K562 (cell line): ENCODE results near the gene RGMA. TPM values are rescaled to one million over a fixed set of nuclear protein-coding genes. Genes with fewer than 3 reads are reported as not detected.

Source experiments
- ATAC-seq: fragments of 200-7000 bp; cut with Tn5 transposase; 3 replicates; pipeline ENCODE4 v1.9.1; 2020; ENCODE audit warnings: moderate library complexity
- BruUV-seq: library from RNA; stranded (reverse); fragments of 400-500 nt; replicated peaks from 2 replicates; lab custom pipeline; 2021; lab: Mats Ljungman, UMichigan
- CTCF ChIA-PET: fragments of 300-600 bp; formaldehyde crosslinking; extraction: SDS; loops from one replicate; lab custom pipeline; 2021; ENCODE audit warnings: low intra/inter-chr PET ratio; lab: Yijun Ruan, JAX
- POLR2A ChIA-PET: fragments of 300-600, 350-650 bp; sonication (Branson Sonifier 250); formaldehyde crosslinking; extraction: SDS; loops from one replicate; lab custom pipeline; 2021; ENCODE audit warnings: antibody characterized with exemption, inconsistent platforms; lab: Yijun Ruan, JAX
- DNase-seq, 4 experiments: peaks; one replicate each; pipeline versions ENCODE4 v3.0.0 to v3.0.0-alpha.2; 2011 to 2018; ENCODE audit warnings: low spot score in 3 of 4, mixed read lengths in 3 of 4; ENCODE audit errors: extremely low read depth in 1 of 4
- FAIRE-seq: peaks from 2 replicates; lab custom pipeline; 2011; peaks lifted over from hg19 to GRCh38; lab: Jason Lieb, UNC
- H2AFZ ChIP-seq: 2 replicates; pipeline ENCODE4 v1.6.0; 2011; ENCODE audit warnings: low read depth, low read length, control low read depth, inconsistent platforms
- H3K27ac ChIP-seq: fragments of 200-600 bp; 3 replicates; pipeline ENCODE4 v1.8.0; 2011; ENCODE audit warnings: low read depth, mild to moderate bottlenecking, control low read depth, inconsistent platforms, low read length, moderate library complexity, mixed read lengths; ENCODE audit errors: extremely low read depth
- H3K27me3 ChIP-seq, 2 experiments: fragments of 300-600 bp in 1 of 2; 2 replicates in 1 of 2; 3 replicates in 1 of 2; pipeline versions ENCODE4 v1.6.0 to v1.8.0; 2011; ENCODE audit warnings: inconsistent platforms in 2 of 2, low read length in 2 of 2, mild to moderate bottlenecking in 1 of 2, mixed read lengths in 1 of 2, moderate library complexity in 1 of 2; ENCODE audit not compliant: control insufficient read depth in 2 of 2, insufficient read depth in 2 of 2
- H3K36me3 ChIP-seq: fragments of 300-600 bp; 3 replicates; pipeline ENCODE4 v1.8.0; 2011; ENCODE audit warnings: mild to moderate bottlenecking, low read length, inconsistent platforms; ENCODE audit not compliant: control insufficient read depth, insufficient read depth
- H3K4me1 ChIP-seq, 2 experiments: fragments of 200-600 bp in 1 of 2; replicated peaks in 1 of 2; 2 replicates in 1 of 2; 3 replicates in 1 of 2; pipeline versions ENCODE4 v1.5.1 to v1.8.0; 2011; ENCODE audit warnings: inconsistent platforms in 2 of 2, low read length in 2 of 2, mild to moderate bottlenecking in 1 of 2, mixed read lengths in 1 of 2, moderate library complexity in 1 of 2; ENCODE audit not compliant: control insufficient read depth in 2 of 2, insufficient read depth in 2 of 2
- H3K4me2 ChIP-seq: 2 replicates; pipeline ENCODE4 v1.6.1; 2011; ENCODE audit warnings: low read length, control low read depth, inconsistent platforms, mixed read lengths; ENCODE audit not compliant: insufficient read depth
- H3K4me3 ChIP-seq: fragments of 200-600 bp; sonication (generic), shearing (Covaris generic); 2 replicates; pipeline ENCODE4 v1.5.1; 2016; ENCODE audit warnings: control low read depth, inconsistent platforms
- H3K79me2 ChIP-seq: fragments of 200-600 bp; 3 replicates; pipeline ENCODE4 v1.8.0; 2011; ENCODE audit warnings: low read length, inconsistent platforms; ENCODE audit not compliant: control insufficient read depth, insufficient read depth
- H3K9ac ChIP-seq, 2 experiments: 2 replicates each; pipeline versions ENCODE4 v1.6.0 to v1.6.1; 2011; ENCODE audit warnings: low read depth in 2 of 2, low read length in 2 of 2, control low read depth in 1 of 2, inconsistent platforms in 1 of 2, mild to moderate bottlenecking in 1 of 2, mixed read lengths in 1 of 2; ENCODE audit not compliant: insufficient read depth in 1 of 2
- H3K9me1 ChIP-seq: one replicate; pipeline ENCODE4 v1.6.0; 2011; ENCODE audit warnings: inconsistent platforms, mild to moderate bottlenecking, low read length, moderate library complexity; ENCODE audit not compliant: control insufficient read depth, insufficient read depth
- H3K9me3 ChIP-seq: replicated peaks from 2 replicates; pipeline ENCODE4 v1.5.1; 2011; ENCODE audit warnings: low read depth, low read length, inconsistent platforms; ENCODE audit not compliant: control insufficient read depth, insufficient read depth
- H4K20me1 ChIP-seq: replicated peaks from 2 replicates; pipeline ENCODE4 v1.6.1; 2011; ENCODE audit warnings: low read length, inconsistent platforms, mixed read lengths; ENCODE audit not compliant: control insufficient read depth, insufficient read depth
- FOXK2 ChIP-seq, 2 experiments: fragments of 450-650 bp; IDR thresholded peaks in 1 of 2; conservative IDR thresholded peaks in 1 of 2; 2 replicates each; pipeline ENCODE4 v1.6.1; 2016; ENCODE audit warnings: low read depth in 2 of 2, mild to moderate bottlenecking in 1 of 2
- PHB ChIP-seq: fragments of 250-450 bp; sonication (Bioruptor Pico); IDR thresholded peaks from 2 replicates; pipeline ENCODE4 v1.5.0; 2021
- RBM25 ChIP-seq: fragments of 200-400 bp; formaldehyde crosslinking; IDR thresholded peaks from 2 replicates; pipeline ENCODE4 v1.6.1; 2018; ENCODE audit warnings: low read length, low read depth, moderate library complexity; ENCODE audit not compliant: severe bottlenecking
- TCFL5 ChIP-seq: fragments of 250-450 bp; sonication (Bioruptor Pico); conservative IDR thresholded peaks from 2 replicates; pipeline ENCODE4 v1.6.1; 2021; ENCODE audit warnings: mild to moderate bottlenecking, moderate library complexity, matching md5 sums
- XRCC5 ChIP-seq: fragments of 200-400 bp; formaldehyde crosslinking; IDR thresholded peaks from 2 replicates; pipeline ENCODE4 v1.6.1; 2017; ENCODE audit warnings: low read depth, mild to moderate bottlenecking, low read length
- ZC3H11A ChIP-seq: IDR thresholded peaks from 2 replicates; pipeline ENCODE4 v1.6.1; 2012; ENCODE audit warnings: low read depth, low read length, improper control_type of control experiment
- ZNF121 ChIP-seq: sonication (generic); formaldehyde crosslinking; conservative IDR thresholded peaks from 2 replicates; pipeline ENCODE4 v1.8.0; 2022; ENCODE audit warnings: missing genetic modification reagents
- ZNF354B ChIP-seq: fragments of 250-450 bp; sonication (Bioruptor Pico); IDR thresholded peaks from 2 replicates; pipeline ENCODE4 v1.4.0; 2020
- ZNF766 ChIP-seq: fragments of 200-800 bp; sonication (Bioruptor generic); conservative IDR thresholded peaks from 2 replicates; pipeline ENCODE4 v1.6.1; 2016; ENCODE audit warnings: missing genetic modification characterization, missing compliant biosample characterization
- WGBS: fragments of 100-300 bp; shearing (Covaris generic); methylation state at CpG from one replicate; pipeline ENCODE4 v1.1.6; 2016; ENCODE audit warnings: low coverage, mixed read lengths; ENCODE audit not compliant: insufficient coverage; ENCODE audit errors: missing lambda C conversion rate; 5-methylcytosine and 5-hydroxymethylcytosine counted together
- in situ Hi-C: fragments of 300-500 bp; cut with MboI; formaldehyde crosslinking; loops from 4 replicates; pipeline ENCODE4 v1.15.0; 2018; ENCODE audit warnings: inconsistent platforms, mixed read lengths
- intact Hi-C: fragments of 100-400 bp; cut with micrococcal nuclease; formaldehyde crosslinking; loops from 2 replicates; pipeline ENCODE4 v1.14.2; 2022
- polyA plus RNA-seq, 8 experiments: library from polyadenylated mRNA; depleted of rRNA in 4 of 8; stranded (reverse) in 5 of 8; unstranded in 3 of 8; fragments of >200 nt; fragmentation: Nextera tagmentation in 2 of 8; fragmentation: Illumina TruSeq in 1 of 8; extraction: Ambion mirVana in 2 of 8; extraction: Trizol in 1 of 8; gene quantifications; 2 replicates each; pipeline versions ENCODE4 v1.2.1 to v1.2.3, GENCODE V29; 2011 to 2014; ENCODE audit warnings: inconsistent platforms in 1 of 8, missing spikeins in 1 of 8
- total RNA-seq, 7 experiments: library from RNA; depleted of rRNA in 6 of 7; stranded (reverse); fragments of >200 nt in 6 of 7; fragmentation: Illumina TruSeq in 2 of 7; extraction: Trizol in 2 of 7; gene quantifications; 2 replicates each; pipeline versions ENCODE4 v1.2.1 to v1.2.3, GENCODE V29; 2011 to 2021; ENCODE audit warnings: low replicate concordance in 1 of 7
- TF ChIP-seq, protein P1 (sequence below): fragments of 250-450 bp; sonication (Bioruptor Pico); IDR thresholded peaks from 2 replicates; pipeline ENCODE4 v1.8.0; 2021; ENCODE audit warnings: borderline replicate concordance, mild to moderate bottlenecking, moderate library complexity; ENCODE audit not compliant: poor library complexity, severe bottlenecking

RGMA gene
- total and polyA plus RNA-seq, 9 of the 15 experiments (the other 6 are each of a cell fraction or from before 2014, with no cell fraction given): 0.03 to 0.05 (median 0.03) TPM; not detected in 6

DNA sequence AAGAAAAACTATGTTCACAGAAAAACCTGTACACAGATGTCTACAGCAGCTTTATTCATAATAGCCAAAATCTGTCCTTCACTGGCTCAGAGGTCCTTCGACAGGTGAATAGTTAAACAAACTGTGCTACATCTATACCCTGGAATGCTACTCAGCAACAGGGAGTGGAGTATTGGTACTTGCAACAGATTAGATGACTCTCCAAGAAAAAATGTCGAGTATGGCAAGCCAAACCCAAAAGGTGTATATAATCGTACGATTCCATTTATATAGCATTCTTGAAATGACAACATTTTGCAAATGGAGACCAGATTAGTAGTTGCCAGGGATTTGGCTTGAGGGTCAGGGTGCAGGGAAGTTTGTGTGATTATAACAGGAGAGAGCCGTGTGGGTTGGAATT lies 22.4 kb upstream of the RGMA start:
- no TSS peak for BruUV-seq
- CTCF ChIA-PET: no interaction called here

DNA sequence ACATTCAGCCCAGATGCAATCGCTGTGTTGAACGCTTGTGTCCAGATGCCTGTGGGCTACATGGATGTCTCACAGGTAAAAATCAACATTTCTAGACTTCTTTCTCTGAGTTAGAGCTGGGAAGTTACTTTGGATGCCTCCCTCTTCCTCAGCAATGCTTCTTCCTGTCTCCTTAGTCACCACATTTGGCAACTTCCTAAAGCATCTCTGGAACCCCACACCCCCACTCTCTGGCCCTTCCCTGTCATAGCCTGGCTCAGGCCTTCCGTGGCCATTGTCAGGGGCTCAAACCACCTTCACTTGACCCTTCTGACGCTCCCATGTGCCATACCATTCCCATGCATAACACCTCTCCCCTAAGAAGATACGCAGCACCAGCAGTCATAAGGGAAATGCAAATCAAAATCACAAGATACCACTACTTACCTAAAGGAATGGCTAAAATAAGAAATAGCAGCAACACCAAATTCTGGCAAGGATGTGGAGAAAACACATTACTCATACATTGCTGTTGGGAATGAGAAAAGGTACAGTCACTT lies 21.6 kb upstream of the RGMA start:
- no peaks in the 10 kb centered on the region for H3K36me3 ChIP-seq
- TF ChIP-seq RBM25 (peak; percentile 10), ZNF121 (CRISPR knock-in tag) (no peak)
- intact Hi-C loops: no loop called here
- H3K4me3 ChIP-seq: no peak overlapping the region
- no peaks in the 10 kb centered on the region for H4K20me1 ChIP-seq
- H3K9me3 ChIP-seq: no peaks in the 10 kb centered on the region
- H3K27ac ChIP-seq: no peak overlapping the region
- H3K9ac ChIP-seq: no peak overlapping the region
- H2AFZ ChIP-seq: no peak overlapping the region
- CTCF ChIA-PET: no interaction called here
- no peaks in the 10 kb centered on the region for H3K9me1 ChIP-seq
- H3K4me2 ChIP-seq: no peak overlapping the region
- POLR2A ChIA-PET: no interaction called here
- no peaks in the 10 kb centered on the region for H3K79me2 ChIP-seq
- H3K27me3 ChIP-seq: peaks cover 26 to 52% of the 10 kb centered on the region in 2 experiments; a peak in 3 of 5 replicates
- 2% methylated on average over 5 of the region's 5 CpGs for WGBS
- DNase-seq (no peak), ATAC-seq (no peak), FAIRE-seq (no peak)
- peaks cover 0 to 5% of the 10 kb centered on the region in 2 experiments; a peak in 1 of 5 replicates for H3K4me1 ChIP-seq
- in situ Hi-C loops: no loop called here
- BruUV-seq: no TSS peak

More for the DNA sequence above, 22.4 kb upstream of the RGMA start:
- DNase-seq: no peak
- Histone ChIP-seq H3K4me3 (no peak overlapping the region), H3K36me3 (no peaks in the 10 kb centered on the region), H3K27me3 (peaks cover 30 to 45% of the 10 kb centered on the region in 2 experiments; a peak in 3 of 5 replicates)
- no peak for TF ChIP-seq ZNF354B (CRISPR knock-in tag)
- no peak for TF ChIP-seq PHB (CRISPR knock-in tag)
- TF ChIP-seq, protein P1, sequence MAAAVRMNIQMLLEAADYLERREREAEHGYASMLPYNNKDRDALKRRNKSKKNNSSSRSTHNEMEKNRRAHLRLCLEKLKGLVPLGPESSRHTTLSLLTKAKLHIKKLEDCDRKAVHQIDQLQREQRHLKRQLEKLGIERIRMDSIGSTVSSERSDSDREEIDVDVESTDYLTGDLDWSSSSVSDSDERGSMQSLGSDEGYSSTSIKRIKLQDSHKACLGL (CRISPR knock-in tag): no peak
- TF ChIP-seq ZNF766 (CRISPR knock-in tag): no peak
- TF ChIP-seq ZC3H11A: no peak
- TF ChIP-seq TCFL5 (CRISPR knock-in tag): no peak
- no peak for TF ChIP-seq XRCC5
- no peak for TF ChIP-seq FOXK2 (conservative IDR thresholded peaks at IDR 0.05 in 1 of 2, IDR thresholded peaks at IDR 0.05 in 1 of 2; ENCODE audit: low read depth in 2 of 2)
- TF ChIP-seq, all 486 proteins: peak for 0
- Histone ChIP-seq H3K9me1 (no peaks in the 10 kb centered on the region), H3K4me1 (peaks cover 0 to 5% of the 10 kb centered on the region in 2 experiments; a peak in 1 of 5 replicates), H4K20me1 (no peaks in the 10 kb centered on the region), H3K27ac (no peak overlapping the region), H3K9me3 (no peaks in the 10 kb centered on the region), H3K79me2 (no peaks in the 10 kb centered on the region), H3K9ac (no peak overlapping the region), H3K4me2 (no peak overlapping the region), H2AFZ (no peak overlapping the region)
- FAIRE-seq: no peak
- intact Hi-C loops: no loop called here
- no peak for ATAC-seq
- POLR2A ChIA-PET: no interaction called here
- WGBS: 0% methylated on average over 5 of the region's 5 CpGs
- in situ Hi-C loops: no loop called here
